HEK293 (cell line): ENCODE measurements around the gene ME3.

Experiments used
- CTCF ChIP-seq: fragments of 450-650 bp; formaldehyde crosslinking; IDR thresholded peaks from 2 replicates; pipeline ENCODE4 v1.5.1; 2016; ENCODE audit warnings: missing biosample characterization, missing genetic modification characterization
- MZF1 ChIP-seq: fragments of 450-650 bp; formaldehyde crosslinking; IDR thresholded peaks from 2 replicates; pipeline ENCODE4 v1.5.1; 2017; ENCODE audit warnings: missing biosample characterization, missing genetic modification characterization, borderline replicate concordance
- PRDM10 ChIP-seq: fragments of 450-650 bp; formaldehyde crosslinking; IDR thresholded peaks from 2 replicates; pipeline ENCODE4 v1.5.1; 2016; ENCODE audit warnings: missing biosample characterization, missing genetic modification characterization
- ZBTB21 ChIP-seq: fragments of 450-650 bp; formaldehyde crosslinking; IDR thresholded peaks from 2 replicates; pipeline ENCODE4 v1.5.1; 2017; ENCODE audit warnings: missing biosample characterization, missing genetic modification characterization
- ZBTB26 ChIP-seq: fragments of 450-650 bp; formaldehyde crosslinking; optimal IDR thresholded peaks from 2 replicates; pipeline ENCODE3; 2016; ENCODE audit warnings: missing biosample characterization, mild to moderate bottlenecking, missing genetic modification characterization
- ZNF549 ChIP-seq: fragments of 450-650 bp; IDR thresholded peaks from 2 replicates; pipeline ENCODE4 v1.5.1; 2018; ENCODE audit warnings: missing biosample characterization, missing genetic modification characterization, mild to moderate bottlenecking, inconsistent platforms, moderate library complexity
- ZNF558 ChIP-seq: fragments of 450-650 bp; formaldehyde crosslinking; IDR thresholded peaks from 2 replicates; pipeline ENCODE4 v1.5.1; 2016; ENCODE audit warnings: missing biosample characterization, missing genetic modification characterization

GRCh38 chr11:86578727-86579405, 93.5 kb downstream of the ME3 start:
- no peak for TF ChIP-seq ZBTB21 (tag by site-specific recombination)
- no peak for TF ChIP-seq ZNF558 (tag by site-specific recombination)
- no peak for TF ChIP-seq ZBTB26 (tag by site-specific recombination)
- TF ChIP-seq MZF1 (tag by site-specific recombination), result no peak
- no peak for TF ChIP-seq ZNF549 (tag by site-specific recombination)
- TF ChIP-seq CTCF (tag by site-specific recombination), result no peak
- TF ChIP-seq PRDM10 (tag by site-specific recombination), result no peak
